Measurements from ENCODE around the gene HIVEP3.

The HIVEP3 gene

GRCh38 chr1:41891199-41891896, 27.4 kb downstream of the HIVEP3 start:
- peak; percentile 62 for DNase-seq

- DNase-seq, result no peak
Measured at GRCh38 chr1:41890825-41891198, 27.9 kb downstream of the HIVEP3 start.

- no peak for DNase-seq
Measured at GRCh38 chr1:41889506-41890414, 29.0 kb downstream of the HIVEP3 start.

GRCh38 chr1:41888756-41889155, 30.0 kb downstream of the HIVEP3 start:
- no peak for DNase-seq

- DNase-seq, result no peak
Measured at GRCh38 chr1:41887365-41887764, 31.4 kb downstream of the HIVEP3 start.

- DNase-seq, result no peak
Measured at GRCh38 chr1:41884256-41885230, 34.2 kb downstream of the HIVEP3 start.

GRCh38 chr1:41883507-41883906, 35.2 kb downstream of the HIVEP3 start:
- no peak for DNase-seq

- no peak for DNase-seq
Measured at GRCh38 chr1:41882486-41882885, 36.2 kb downstream of the HIVEP3 start.

GRCh38 chr1:41882068-41882477, 36.6 kb downstream of the HIVEP3 start:
- no peak for DNase-seq

- DNase-seq, result no peak
Measured at GRCh38 chr1:41880950-41881885, 37.5 kb downstream of the HIVEP3 start.

- no peak for DNase-seq
Measured at GRCh38 chr1:41880261-41880660, 38.5 kb downstream of the HIVEP3 start.

- no peak for DNase-seq
Measured at GRCh38 chr1:41879617-41880016, 39.1 kb downstream of the HIVEP3 start.

GRCh38 chr1:41878911-41879310, 39.8 kb downstream of the HIVEP3 start:
- no peak for DNase-seq

- DNase-seq, result no peak
Measured at GRCh38 chr1:41878495-41878894, 40.2 kb downstream of the HIVEP3 start.

GRCh38 chr1:41876576-41877445, 41.9 kb downstream of the HIVEP3 start:
- DNase-seq, result no peak

GRCh38 chr1:41875487-41875886, 43.2 kb downstream of the HIVEP3 start:
- DNase-seq, result no peak

- no peak for DNase-seq
Measured at GRCh38 chr1:41874903-41875411, 43.8 kb downstream of the HIVEP3 start.

- DNase-seq, result no peak
Measured at GRCh38 chr1:41874151-41874719, 44.5 kb downstream of the HIVEP3 start.

- DNase-seq, result no peak
Measured at GRCh38 chr1:41872074-41872473, 46.6 kb downstream of the HIVEP3 start.

GRCh38 chr1:41870076-41870562, 48.6 kb downstream of the HIVEP3 start:
- no peak for DNase-seq

Data from stimulated activated CD4-positive, alpha-beta T cell treated with anti-CD3 and anti-CD28 coated beads, Interleukin-15, amount 100 ng/mL, for 24 hours (primary cell).